ENCODE results near the gene NCDN. TPM values are rescaled to one million over a fixed set of nuclear protein-coding genes. Genes with fewer than 3 reads are reported as not detected.

Gene NCDN
- total and polyA plus RNA-seq, 2 of the 8 experiments (the other 6 are each of a cell fraction or from before 2014, with no cell fraction given): 26.2 to 35.4 TPM

DNA sequence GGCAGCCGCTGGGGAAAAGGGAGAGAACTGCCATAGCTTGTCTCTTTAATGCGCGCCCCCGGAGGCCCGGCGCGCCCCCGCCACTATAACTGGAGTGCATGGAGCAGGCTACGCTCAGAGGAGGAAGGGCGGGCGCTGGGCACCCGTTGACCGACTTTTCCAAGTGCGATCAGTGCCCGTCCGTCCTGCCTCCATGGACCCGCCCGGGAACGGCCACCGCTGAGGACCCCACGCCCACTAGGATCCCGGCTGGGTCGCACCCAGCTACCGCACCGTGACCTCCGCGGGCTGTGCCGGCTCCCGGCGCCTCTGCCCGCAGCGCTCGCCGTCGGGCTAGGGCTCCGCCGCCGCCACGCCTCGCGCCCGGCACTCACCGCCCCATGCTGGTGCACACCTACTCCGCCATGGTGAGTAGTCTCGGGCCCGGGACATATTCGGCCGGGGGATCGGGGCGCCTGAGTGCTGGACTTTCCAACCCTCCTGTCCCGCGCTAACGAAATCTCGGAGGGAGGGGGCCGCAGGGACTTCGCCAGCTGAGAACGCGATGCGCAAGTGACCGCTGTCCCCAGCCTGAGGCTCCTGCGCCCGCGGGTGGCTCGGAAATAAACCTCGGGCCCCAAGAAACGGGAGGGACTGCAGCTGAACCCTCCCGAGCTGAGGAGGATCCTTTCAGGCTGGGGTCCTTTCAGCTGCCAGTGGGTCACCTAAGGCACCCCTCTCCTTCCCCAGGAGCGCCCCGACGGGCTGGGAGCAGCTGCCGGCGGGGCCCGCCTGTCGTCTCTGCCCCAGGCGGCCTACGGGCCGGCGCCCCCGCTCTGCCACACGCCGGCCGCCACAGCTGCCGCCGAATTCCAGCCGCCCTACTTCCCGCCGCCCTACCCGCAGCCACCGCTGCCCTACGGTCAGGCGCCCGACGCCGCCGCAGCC lies 15.9 kb downstream of the NCDN start, which contains the start of gene TFAP2E (continued):
- no peak for TF ChIP-seq YY1 (IDR thresholded peaks at IDR 0.05; ENCODE audit: low read depth, low read length)
- TF ChIP-seq EP300 (IDR thresholded peaks at IDR 0.05; ENCODE audit: borderline replicate concordance in 1 of 2, low read depth in 2 of 2, low read length in 2 of 2): no peak
- no peak for TF ChIP-seq HDAC2 (IDR thresholded peaks at IDR 0.05; ENCODE audit: borderline replicate concordance in 1 of 2, low read depth in 2 of 2, low read length in 2 of 2)
- TF ChIP-seq SP2 (IDR thresholded peaks at IDR 0.05; ENCODE audit: low read length): no peak
- TF ChIP-seq E2F6 (IDR thresholded peaks at IDR 0.05): no peak
- TF ChIP-seq JUND (IDR thresholded peaks at IDR 0.05; ENCODE audit: low read length): no peak
- TF ChIP-seq SUZ12 (IDR thresholded peaks at IDR 0.05; ENCODE audit: low read length): peak; percentile 92
- no peak for TF ChIP-seq POLR2A (IDR thresholded peaks at IDR 0.05; ENCODE audit: control extremely low read depth in 1 of 2, low read depth in 2 of 2, low read length in 2 of 2)
- no peak for TF ChIP-seq SP1 (IDR thresholded peaks at IDR 0.05; ENCODE audit: low read depth, low read length)
- TF ChIP-seq TAF1 (IDR thresholded peaks at IDR 0.05; ENCODE audit: low read depth, low read length): peak; percentile 52; the same call in 1 of the 2 replicates
- TF ChIP-seq RAD21 (IDR thresholded peaks at IDR 0.05 in 1 of 2, conservative IDR thresholded peaks at IDR 0.05 in 1 of 2; ENCODE audit: low read depth in 2 of 2, low read length in 2 of 2): no peak
- no peak for TF ChIP-seq ZNF274 (IDR thresholded peaks at IDR 0.05; ENCODE audit: borderline replicate concordance, extremely low read depth, low read length)
- TF ChIP-seq KDM4A (IDR thresholded peaks at IDR 0.05; ENCODE audit: low read depth, low read length, severe bottlenecking): peak; percentile 67
- TF ChIP-seq PHF8 (conservative IDR thresholded peaks at IDR 0.05; ENCODE audit: low read depth, low read length): no peak
- peak; percentile 89 for TF ChIP-seq ASH2L (IDR thresholded peaks at IDR 0.05; ENCODE audit: low read length)
- TF ChIP-seq SRF (IDR thresholded peaks at IDR 0.05; ENCODE audit: low read depth, low read length): no peak
- no peak for TF ChIP-seq FOSL1 (IDR thresholded peaks at IDR 0.05; ENCODE audit: insufficient read depth, low read depth, low read length)
- TF ChIP-seq TCF12 (IDR thresholded peaks at IDR 0.05; ENCODE audit: low read depth, low read length): no peak
- TF ChIP-seq JUN (IDR thresholded peaks at IDR 0.05; ENCODE audit: low read depth, low read length): no peak
- no peak for TF ChIP-seq CBX8 (IDR thresholded peaks at IDR 0.05; ENCODE audit: borderline replicate concordance, low read depth, low read length)
- 0 out of 2 replicates have a peak, but pooled peaks have one; percentile 49 for TF ChIP-seq RBBP5 (IDR thresholded peaks at IDR 0.05; ENCODE audit: borderline replicate concordance, low read depth, low read length)
- TF ChIP-seq POLR2AphosphoS5 (IDR thresholded peaks at IDR 0.05; ENCODE audit: low read depth, low read length): no peak
- TF ChIP-seq GABPA (IDR thresholded peaks at IDR 0.05; ENCODE audit: borderline replicate concordance, insufficient read depth, low read length): no peak

Data from H1 (cell line).